Natural killer cell (primary cell): ENCODE measurements around the gene MEAF6. TPM values are rescaled to one million over a fixed set of nuclear protein-coding genes. Genes with fewer than 3 reads are reported as not detected.

Experiments
- ATAC-seq, 3 donors: fragments of 150-1000 bp in 2 of 3; fragments of 200-7000 bp in 1 of 3; cut with Tn5 transposase; 1 replicate in 1 of 3; 2 replicates in 2 of 3; pipeline ENCODE4 v1.10.0; 2021; ENCODE audit warnings: mild to moderate bottlenecking in 2 of 3, moderate library complexity in 2 of 3
- DNase-seq, 2 donors: peaks; one replicate each; pipeline versions ENCODE4 v3.0.0 to v3.0.0-alpha.2; 2013 to 2021; ENCODE audit warnings: mixed read lengths in 1 of 2
- H3K27ac ChIP-seq: one replicate; pipeline ENCODE4 v1.5.1; 2013; ENCODE audit warnings: mild to moderate bottlenecking, low read length
- H3K27me3 ChIP-seq: one replicate; pipeline ENCODE4 v1.6.1; 2013; ENCODE audit warnings: low read length; ENCODE audit not compliant: control insufficient read depth, insufficient read depth
- H3K36me3 ChIP-seq: one replicate; pipeline ENCODE4 v1.6.1; 2013; ENCODE audit warnings: low read length; ENCODE audit not compliant: control insufficient read depth, insufficient read depth
- H3K4me1 ChIP-seq: one replicate; pipeline ENCODE4 v1.6.1; 2013; ENCODE audit warnings: low read length; ENCODE audit not compliant: control insufficient read depth, insufficient read depth
- H3K4me3 ChIP-seq: one replicate; pipeline ENCODE4 v1.5.1; 2013; ENCODE audit warnings: low read length
- H3K9me3 ChIP-seq: one replicate; pipeline ENCODE4 v1.6.1; 2013; ENCODE audit warnings: low read length; ENCODE audit not compliant: control insufficient read depth, insufficient read depth
- H3K27ac Mint-ChIP-seq, 2 donors: one replicate each; pipeline ENCODE4 v1.8.0; 2022; ENCODE audit warnings: mild to moderate bottlenecking in 2 of 2, mixed read lengths in 2 of 2, moderate library complexity in 1 of 2
- H3K27me3 Mint-ChIP-seq, 2 donors: one replicate each; pipeline ENCODE4 v1.8.0; 2022; ENCODE audit warnings: low read depth in 2 of 2, mixed read lengths in 2 of 2
- H3K36me3 Mint-ChIP-seq: one replicate; pipeline ENCODE4 v1.8.0; 2022; ENCODE audit warnings: mixed read lengths
- H3K4me1 Mint-ChIP-seq, 2 donors: one replicate each; pipeline ENCODE4 v1.8.0; 2022; ENCODE audit warnings: mixed read lengths in 2 of 2
- H3K4me3 Mint-ChIP-seq: one replicate; pipeline ENCODE4 v1.8.0; 2022; ENCODE audit warnings: mild to moderate bottlenecking, moderate library complexity, mixed read lengths
- H3K9me3 Mint-ChIP-seq, 2 donors: one replicate each; pipeline ENCODE4 v1.8.0; 2022; ENCODE audit warnings: mixed read lengths in 2 of 2
- WGBS: methylation state at CpG from one replicate; pipeline ENCODE4 v1.1.7; 2013; ENCODE audit warnings: missing lambda C conversion rate; ENCODE audit not compliant: insufficient coverage; 5-methylcytosine and 5-hydroxymethylcytosine counted together
- intact Hi-C: fragments of 100-400 bp; cut with micrococcal nuclease; formaldehyde crosslinking; loops from one replicate; pipeline ENCODE4 v1.14.2; 2022
- total RNA-seq, 4 donors: library from RNA; stranded (reverse); fragments of 120-200 nt in 1 of 4; gene quantifications; one replicate each; pipeline versions ENCODE4 v1.2.3 to v1.2.4, GENCODE V29; 2013 to 2022
- TF ChIP-seq, protein P1 (sequence below): fragments of 200-600 bp; IDR thresholded peaks from one replicate; pipeline ENCODE4 v1.8.0; 2022; ENCODE audit warnings: antibody characterized with exemption

Gene MEAF6
- total RNA-seq, 3 donors from 2014 or later (not counting 1 experiment from before 2014, with no cell fraction given) = 63.9 to 78.7 (median 69.0) TPM

DNA sequence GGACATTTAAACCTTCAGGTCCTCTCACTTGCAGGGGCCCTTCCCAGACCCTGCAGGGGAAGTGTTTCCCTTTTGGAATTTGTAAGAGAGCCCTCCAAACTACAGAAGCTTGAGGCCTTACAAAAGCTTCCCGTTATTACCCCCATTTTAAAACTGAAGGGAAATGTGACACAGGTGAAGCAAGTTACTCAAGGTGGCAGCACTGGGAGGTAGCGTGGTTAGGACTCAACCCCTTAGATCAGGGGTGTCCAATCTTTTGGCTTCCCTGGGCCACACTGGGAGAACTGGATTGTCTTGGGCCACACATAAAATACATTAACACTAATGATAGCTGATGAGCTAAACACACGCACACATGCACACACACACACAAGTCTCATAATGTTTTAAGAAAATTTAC is 56.0 kb downstream of the MEAF6 start:
- H3K27me3 Mint-ChIP-seq = no peaks in the 10 kb centered on the region
- no peaks in the 10 kb centered on the region for H3K9me3 ChIP-seq
- intact Hi-C loops = no loop called here
- 97% methylated on average over 3 of the region's 3 CpGs for WGBS
- H3K4me1 Mint-ChIP-seq = peaks cover 7% of the 10 kb centered on the region in 2 donors
- TF ChIP-seq, protein P1, sequence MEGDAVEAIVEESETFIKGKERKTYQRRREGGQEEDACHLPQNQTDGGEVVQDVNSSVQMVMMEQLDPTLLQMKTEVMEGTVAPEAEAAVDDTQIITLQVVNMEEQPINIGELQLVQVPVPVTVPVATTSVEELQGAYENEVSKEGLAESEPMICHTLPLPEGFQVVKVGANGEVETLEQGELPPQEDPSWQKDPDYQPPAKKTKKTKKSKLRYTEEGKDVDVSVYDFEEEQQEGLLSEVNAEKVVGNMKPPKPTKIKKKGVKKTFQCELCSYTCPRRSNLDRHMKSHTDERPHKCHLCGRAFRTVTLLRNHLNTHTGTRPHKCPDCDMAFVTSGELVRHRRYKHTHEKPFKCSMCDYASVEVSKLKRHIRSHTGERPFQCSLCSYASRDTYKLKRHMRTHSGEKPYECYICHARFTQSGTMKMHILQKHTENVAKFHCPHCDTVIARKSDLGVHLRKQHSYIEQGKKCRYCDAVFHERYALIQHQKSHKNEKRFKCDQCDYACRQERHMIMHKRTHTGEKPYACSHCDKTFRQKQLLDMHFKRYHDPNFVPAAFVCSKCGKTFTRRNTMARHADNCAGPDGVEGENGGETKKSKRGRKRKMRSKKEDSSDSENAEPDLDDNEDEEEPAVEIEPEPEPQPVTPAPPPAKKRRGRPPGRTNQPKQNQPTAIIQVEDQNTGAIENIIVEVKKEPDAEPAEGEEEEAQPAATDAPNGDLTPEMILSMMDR = no peak
- H3K4me3 Mint-ChIP-seq = no peak overlapping the region
- H3K9me3 Mint-ChIP-seq = no peaks in the 10 kb centered on the region
- no peak overlapping the region for H3K4me3 ChIP-seq
- H3K27ac ChIP-seq = no peak overlapping the region
- H3K27me3 ChIP-seq = no peaks in the 10 kb centered on the region
- H3K36me3 Mint-ChIP-seq = no peaks in the 10 kb centered on the region
- DNase-seq (peak in 1 of 2 donors; percentile 43), ATAC-seq (no peak)
- H3K4me1 ChIP-seq = peaks cover 7% of the 10 kb centered on the region
- no peak overlapping the region for H3K27ac Mint-ChIP-seq
- no peaks in the 10 kb centered on the region for H3K36me3 ChIP-seq

DNA sequence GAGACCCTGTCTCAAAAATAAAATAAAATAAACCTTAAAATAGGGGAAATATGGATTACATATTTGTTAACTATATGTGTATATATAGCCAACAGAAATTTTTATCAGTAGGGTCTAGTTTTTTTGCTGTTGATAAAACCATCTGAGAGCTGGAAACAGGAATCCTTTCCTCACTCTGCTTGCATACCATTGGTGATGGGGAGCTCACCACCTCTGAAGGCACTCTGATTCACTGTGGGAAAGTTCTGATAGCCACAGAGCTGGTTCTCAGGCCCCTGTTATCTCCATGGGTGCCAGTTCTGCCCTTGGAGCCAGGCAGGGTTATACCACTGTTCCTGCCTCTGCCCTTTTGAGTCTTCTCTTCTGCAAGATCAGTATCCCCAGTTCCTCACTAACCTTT is 58.0 kb downstream of the MEAF6 start:
- intact Hi-C loops = no loop called here
- Histone ChIP-seq H3K4me3 (no peak overlapping the region), H3K27ac (no peak overlapping the region), H3K36me3 (no peaks in the 10 kb centered on the region), H3K4me1 (peaks cover 7% of the 10 kb centered on the region), H3K9me3 (no peaks in the 10 kb centered on the region), H3K27me3 (no peaks in the 10 kb centered on the region)
- no peak overlapping the region for H3K27ac Mint-ChIP-seq
- H3K27me3 Mint-ChIP-seq = no peaks in the 10 kb centered on the region
- peaks cover 7% of the 10 kb centered on the region in 2 donors for H3K4me1 Mint-ChIP-seq
- no peak overlapping the region for H3K4me3 Mint-ChIP-seq
- H3K9me3 Mint-ChIP-seq = no peaks in the 10 kb centered on the region
- DNase-seq (no peak), ATAC-seq (no peak)
- no peaks in the 10 kb centered on the region for H3K36me3 Mint-ChIP-seq
- TF ChIP-seq, protein P1 = no peak

DNA sequence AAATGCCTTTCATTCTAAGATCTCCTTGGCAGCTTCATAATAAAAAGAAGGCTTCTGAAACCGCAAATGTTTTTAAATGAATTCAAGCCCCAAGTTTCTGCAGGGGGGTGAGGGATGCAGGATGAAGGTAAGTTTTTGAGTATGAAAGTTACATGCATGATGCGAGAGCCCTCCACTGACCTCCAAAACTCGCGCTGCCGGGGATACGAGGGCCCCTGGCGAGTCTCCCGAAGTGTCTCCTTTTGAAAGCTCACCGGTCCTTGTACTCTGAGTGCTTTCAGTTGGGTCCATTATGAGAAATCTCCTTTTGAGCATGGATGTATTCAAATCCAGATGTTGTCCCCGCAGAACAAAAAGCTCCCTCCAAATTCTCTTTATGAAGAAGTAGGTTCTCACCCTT is 59.0 kb downstream of the MEAF6 start:
- WGBS = 97% methylated on average over 9 of the region's 10 CpGs
- Mint-ChIP-seq H3K4me3 (no peak overlapping the region), H3K27me3 (no peaks in the 10 kb centered on the region), H3K36me3 (no peaks in the 10 kb centered on the region), H3K4me1 (peaks cover 7 to 8% of the 10 kb centered on the region in 2 donors), H3K27ac (no peak overlapping the region), H3K9me3 (no peaks in the 10 kb centered on the region)
- Histone ChIP-seq H3K27ac (no peak overlapping the region), H3K4me1 (peaks cover 8% of the 10 kb centered on the region), H3K4me3 (no peak overlapping the region), H3K27me3 (no peaks in the 10 kb centered on the region), H3K36me3 (no peaks in the 10 kb centered on the region), H3K9me3 (no peaks in the 10 kb centered on the region)
- intact Hi-C loops = no loop called here
- TF ChIP-seq, protein P1 = no peak
- no peak for DNase-seq
- ATAC-seq = no peak

DNA sequence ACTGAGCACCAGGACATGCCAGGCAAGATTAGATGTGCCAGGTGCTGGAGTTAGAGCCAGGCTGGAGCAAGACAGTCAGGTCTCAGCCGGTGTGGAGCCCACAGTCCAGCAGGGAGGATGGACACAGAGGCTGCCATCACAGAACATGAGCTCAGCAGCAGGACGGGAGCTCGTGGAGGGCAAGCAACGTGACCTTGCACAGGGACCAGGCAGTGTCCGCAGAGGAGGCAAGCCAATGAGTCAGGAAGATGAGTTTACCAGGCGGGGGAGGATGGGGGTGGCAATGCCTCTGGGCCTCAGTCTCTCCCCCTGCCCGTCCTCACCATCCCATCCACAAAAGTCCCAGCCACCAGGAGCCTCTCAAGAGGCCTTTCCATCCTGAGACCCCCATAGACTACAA is 60.9 kb downstream of the MEAF6 start:
- WGBS = 82% methylated on average over 7 of the region's 7 CpGs
- Histone ChIP-seq H3K9me3 (no peaks in the 10 kb centered on the region), H3K27ac (no peak overlapping the region), H3K4me3 (no peak overlapping the region), H3K4me1 (peaks cover 19% of the 10 kb centered on the region), H3K27me3 (no peaks in the 10 kb centered on the region), H3K36me3 (no peaks in the 10 kb centered on the region)
- ATAC-seq = no peak
- H3K9me3 Mint-ChIP-seq = no peaks in the 10 kb centered on the region
- TF ChIP-seq, protein P1 = no peak
- H3K4me3 Mint-ChIP-seq = no peak overlapping the region
- no peaks in the 10 kb centered on the region for H3K27me3 Mint-ChIP-seq
- no peak overlapping the region for H3K27ac Mint-ChIP-seq
- intact Hi-C loops = loop anchor here (1.0 kb wide), 2 partner anchors 34 to 229 kb away; no protein-coding TSS in a partner anchor
- no peaks in the 10 kb centered on the region for H3K36me3 Mint-ChIP-seq
- DNase-seq = no peak
- H3K4me1 Mint-ChIP-seq = peaks cover 7 to 17% of the 10 kb centered on the region in 2 donors
